ENCODE measurements around the gene TANGO2.
A peak's percentile ranks its signal among the peaks of the same experiment; 100 is the strongest.

DNA sequence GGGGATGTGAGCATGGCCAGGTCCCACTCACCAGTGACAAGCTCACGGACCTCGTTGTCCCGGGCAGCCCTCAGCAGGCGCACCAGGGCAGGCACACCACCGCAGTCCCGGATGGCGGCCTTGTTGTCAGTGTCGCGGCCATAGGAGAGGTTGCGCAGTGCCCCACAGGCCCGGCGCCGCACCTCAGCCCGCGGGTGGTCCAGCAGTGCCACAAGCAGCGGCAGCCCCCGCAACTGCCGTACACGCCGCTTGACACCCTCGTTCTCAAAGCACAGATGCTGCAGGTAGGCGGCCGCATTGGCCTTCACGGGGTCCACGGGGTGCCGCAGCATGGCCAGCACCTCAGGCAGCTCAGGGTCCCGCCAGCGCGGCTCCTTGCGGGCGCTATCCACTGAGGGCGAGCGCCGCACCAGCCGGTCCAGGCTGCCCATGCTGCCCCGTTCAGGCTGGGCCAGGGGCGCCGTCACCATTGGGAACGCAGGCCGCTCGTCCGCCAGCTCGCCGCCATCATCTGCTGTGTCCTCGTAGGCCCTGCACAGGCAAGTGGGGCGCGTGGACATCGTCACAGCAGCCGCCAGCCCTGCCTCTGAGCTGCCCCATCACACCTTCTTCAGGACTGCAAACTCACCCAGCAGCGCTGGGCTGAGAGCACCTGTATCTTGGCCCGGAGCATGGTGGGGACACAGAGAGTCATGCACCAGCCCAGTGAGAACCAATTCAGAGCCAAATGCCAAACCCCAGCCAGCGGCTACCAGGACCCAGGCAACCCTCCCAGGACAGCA lies 41.0 kb upstream of the TANGO2 start:
- TF ChIP-seq, protein P1, sequence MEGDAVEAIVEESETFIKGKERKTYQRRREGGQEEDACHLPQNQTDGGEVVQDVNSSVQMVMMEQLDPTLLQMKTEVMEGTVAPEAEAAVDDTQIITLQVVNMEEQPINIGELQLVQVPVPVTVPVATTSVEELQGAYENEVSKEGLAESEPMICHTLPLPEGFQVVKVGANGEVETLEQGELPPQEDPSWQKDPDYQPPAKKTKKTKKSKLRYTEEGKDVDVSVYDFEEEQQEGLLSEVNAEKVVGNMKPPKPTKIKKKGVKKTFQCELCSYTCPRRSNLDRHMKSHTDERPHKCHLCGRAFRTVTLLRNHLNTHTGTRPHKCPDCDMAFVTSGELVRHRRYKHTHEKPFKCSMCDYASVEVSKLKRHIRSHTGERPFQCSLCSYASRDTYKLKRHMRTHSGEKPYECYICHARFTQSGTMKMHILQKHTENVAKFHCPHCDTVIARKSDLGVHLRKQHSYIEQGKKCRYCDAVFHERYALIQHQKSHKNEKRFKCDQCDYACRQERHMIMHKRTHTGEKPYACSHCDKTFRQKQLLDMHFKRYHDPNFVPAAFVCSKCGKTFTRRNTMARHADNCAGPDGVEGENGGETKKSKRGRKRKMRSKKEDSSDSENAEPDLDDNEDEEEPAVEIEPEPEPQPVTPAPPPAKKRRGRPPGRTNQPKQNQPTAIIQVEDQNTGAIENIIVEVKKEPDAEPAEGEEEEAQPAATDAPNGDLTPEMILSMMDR (IDR thresholded peaks at IDR 0.05 in 8 of 11, conservative IDR thresholded peaks at IDR 0.05 in 3 of 11): no peak
- no peak for TF ChIP-seq POLR2A (IDR thresholded peaks at IDR 0.05)
- peak in 1 of 3 donors; percentile 24 for TF ChIP-seq POLR2AphosphoS5 (IDR thresholded peaks at IDR 0.05)
